Measurements from ENCODE around the gene NDUFA8. TPM values are rescaled to one million over a fixed set of nuclear protein-coding genes. Genes with fewer than 3 reads are reported as not detected.

Gene NDUFA8
- total and polyA plus RNA-seq, 9 of the 15 experiments (the other 6 are each of a cell fraction or from before 2014, with no cell fraction given) = 105 to 212 (median 133) TPM

GRCh38 chr9:122107291-122107805 is 52.2 kb downstream of the NDUFA8 start:
- in situ Hi-C loops (cut with MboI) (no loop called here), intact Hi-C loops (cut with micrococcal nuclease) (no loop called here)
- H3K79me2 ChIP-seq (ENCODE audit: control insufficient read depth, insufficient read depth, low read length) = no peaks in the 10 kb centered on the region
- no peak overlapping the region for H3K27ac ChIP-seq (ENCODE audit: extremely low read depth, low read depth, low read length)
- FAIRE-seq (no peak), DNase-seq (ENCODE audit: extremely low read depth in 1 of 4, low spot score in 3 of 4) (no peak), ATAC-seq (no peak)
- no peak overlapping the region for H2AFZ ChIP-seq (ENCODE audit: low read depth, low read length)
- 11% methylated on average over 6 of the region's 7 CpGs for WGBS (ENCODE audit: insufficient coverage, low coverage, missing lambda C conversion rate)
- H3K36me3 ChIP-seq (ENCODE audit: control insufficient read depth, insufficient read depth, low read length) = no peaks in the 10 kb centered on the region
- no peak overlapping the region for H3K4me2 ChIP-seq (ENCODE audit: insufficient read depth, low read length)
- H3K9ac ChIP-seq (ENCODE audit: insufficient read depth in 1 of 2, low read depth in 2 of 2, low read length in 2 of 2) = no peak overlapping the region
- no peaks in the 10 kb centered on the region for H3K4me1 ChIP-seq (replicated peaks in 1 of 2; ENCODE audit: control insufficient read depth in 2 of 2, insufficient read depth in 2 of 2, low read length in 2 of 2)
- ChIA-PET CTCF (ENCODE audit: low intra/inter-chr PET ratio) (no interaction called here), POLR2A (no interaction called here)
- no peaks in the 10 kb centered on the region; the same call in 1 of the 2 replicates for H3K9me3 ChIP-seq (replicated peaks; ENCODE audit: control insufficient read depth, insufficient read depth, low read depth, low read length)
- H4K20me1 ChIP-seq (replicated peaks; ENCODE audit: control insufficient read depth, insufficient read depth, low read length) = no peaks in the 10 kb centered on the region; the same call in 1 of the 2 replicates
- no peak overlapping the region for H3K4me3 ChIP-seq
- no peaks in the 10 kb centered on the region for H3K9me1 ChIP-seq (ENCODE audit: control insufficient read depth, insufficient read depth, low read length)
- H3K27me3 ChIP-seq (ENCODE audit: control insufficient read depth in 2 of 2, insufficient read depth in 2 of 2, low read length in 2 of 2) = peaks cover 0 to 10% of the 10 kb centered on the region in 2 experiments; a peak in 1 of 5 replicates
- TF ChIP-seq POLR3G (IDR thresholded peaks at IDR 0.05; ENCODE audit: extremely low read depth, insufficient read length, insufficient replicate concordance) (no peak), HES1 (IDR thresholded peaks at IDR 0.05; ENCODE audit: low read depth) (no peak), CC2D1A (IDR thresholded peaks at IDR 0.05) (no peak), ID3 (CRISPR knock-in tag; IDR thresholded peaks at IDR 0.05) (no peak), ID3 (tag; IDR thresholded peaks at IDR 0.05) (no peak), MEF2A (IDR thresholded peaks at IDR 0.05; ENCODE audit: control insufficient read depth, low read depth, low read length) (no peak), EWSR1 (IDR thresholded peaks at IDR 0.05; ENCODE audit: borderline replicate concordance, low read depth, partially characterized antibody) (no peak), KLF13 (tag; IDR thresholded peaks at IDR 0.05; ENCODE audit: borderline replicate concordance, low read depth) (no peak), ATF1 (CRISPR knock-in tag; IDR thresholded peaks at IDR 0.05) (no peak), ATF1 (tag; IDR thresholded peaks at IDR 0.05) (no peak), HMG20A (CRISPR knock-in tag; conservative IDR thresholded peaks at IDR 0.05) (no peak), ZNF277 (CRISPR knock-in tag; IDR thresholded peaks at IDR 0.05; ENCODE audit: borderline replicate concordance) (no peak), ZNF133 (CRISPR knock-in tag; IDR thresholded peaks at IDR 0.05) (no peak), MITF (IDR thresholded peaks at IDR 0.05) (no peak), ZBTB34 (CRISPR knock-in tag; IDR thresholded peaks at IDR 0.05) (no peak), ZNF212 (CRISPR knock-in tag; IDR thresholded peaks at IDR 0.05) (no peak), HCFC1 (IDR thresholded peaks at IDR 0.05; ENCODE audit: low read depth, low read length) (no peak)
- no TSS peak for BruUV-seq (replicated peaks)

Measured in K562 (cell line).